HCT116 (cell line): ENCODE data around the gene PIMREG.

Experiments
- CTCF ChIP-seq, 3 experiments: fragments of 200-600 bp in 1 of 3; sonication (generic) in 1 of 3; IDR thresholded peaks in 2 of 3; conservative IDR thresholded peaks in 1 of 3; 2 replicates each; pipeline ENCODE4 v1.5.1; 2012 to 2017; ENCODE audit warnings: low read depth in 2 of 3, low read length in 2 of 3, antibody characterized with exemption in 1 of 3, borderline replicate concordance in 1 of 3, control low read depth in 1 of 3, mild to moderate bottlenecking in 1 of 3, mixed read lengths in 1 of 3, mixed run types in 1 of 3, moderate library complexity in 1 of 3; ENCODE audit not compliant: insufficient read depth in 1 of 3
- EZH2 ChIP-seq: fragments of 200-600 bp; sonication (generic); IDR thresholded peaks from 2 replicates; pipeline ENCODE4 v1.6.1; 2017; ENCODE audit warnings: antibody characterized with exemption, mixed run types
- MAX ChIP-seq: IDR thresholded peaks from 2 replicates; pipeline ENCODE4 v1.6.1; 2012
- POLR2A ChIP-seq: IDR thresholded peaks from 2 replicates; pipeline ENCODE4 v1.7.0; 2011; ENCODE audit warnings: borderline replicate concordance; ENCODE audit not compliant: insufficient read depth, insufficient read length; ENCODE audit errors: extremely low read depth
- POLR2AphosphoS5 ChIP-seq: IDR thresholded peaks from 2 replicates; pipeline ENCODE4 v1.6.1; 2011; ENCODE audit warnings: mild to moderate bottlenecking, low read depth, low read length, moderate library complexity

DNA sequence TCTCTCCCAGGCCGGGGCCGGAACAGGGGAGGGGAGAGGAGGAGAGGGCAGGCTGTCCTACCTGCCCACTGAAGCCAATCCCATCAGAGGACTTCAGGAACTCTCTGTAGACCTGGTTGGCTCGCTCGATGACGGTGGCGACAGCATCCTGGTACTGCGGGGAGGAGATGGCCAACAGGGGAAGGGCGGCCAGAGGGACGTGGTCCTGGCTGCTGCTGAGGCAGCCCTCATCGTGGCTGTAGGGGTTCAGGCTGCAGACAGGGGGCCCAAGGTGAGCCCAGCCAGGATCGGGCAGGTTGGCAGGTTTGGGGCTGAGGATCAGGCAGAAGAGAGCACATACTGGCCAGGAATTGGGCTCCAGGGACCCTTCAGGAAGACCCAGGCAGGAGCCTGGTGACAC lies 34.2 kb downstream of the PIMREG start:
- TF ChIP-seq MAX = no peak
- no peak for TF ChIP-seq CTCF (IDR thresholded peaks at IDR 0.05 in 2 of 3, conservative IDR thresholded peaks at IDR 0.05 in 1 of 3; ENCODE audit: borderline replicate concordance in 1 of 3, insufficient read depth in 1 of 3, low read depth in 2 of 3, low read length in 2 of 3)
- TF ChIP-seq POLR2AphosphoS5 = no peak
- TF ChIP-seq POLR2A = no peak
- no peak for TF ChIP-seq EZH2
